ENCODE results near the gene NKIRAS1. TPM values are rescaled to one million over a fixed set of nuclear protein-coding genes. Genes with fewer than 3 reads are reported as not detected.

NKIRAS1 gene
- total RNA-seq, 1 experiment from 2014 or later: 8.9 TPM

GRCh38 chr3:23961066-23961465 is 44.3 kb upstream of the NKIRAS1 start:
- no peaks in the 10 kb centered on the region; the same call in 1 of the 2 replicates for H3K36me3 ChIP-seq (ENCODE audit: control insufficient read depth, insufficient read depth, low read length)
- no peak for ATAC-seq
- POLR2A ChIA-PET: interaction anchor here (0.5 to 0.7 kb wide), 2 partner anchors 23 to 41 kb away, joined by 7 to 13 read pairs; no protein-coding TSS in a partner anchor

GRCh38 chr3:23960649-23961048 is 43.9 kb upstream of the NKIRAS1 start:
- Histone ChIP-seq H3K4me3 (ENCODE audit: low read depth in 2 of 2, low read length in 2 of 2) (no peak overlapping the region), H3K27ac (ENCODE audit: low read length) (no peak overlapping the region; the same call in 1 of the 2 replicates), H3K4me1 (ENCODE audit: control insufficient read depth, insufficient read depth, low read length) (peaks cover 20% of the 10 kb centered on the region), H3K36me3 (ENCODE audit: control insufficient read depth, insufficient read depth, low read length) (no peaks in the 10 kb centered on the region; the same call in 1 of the 2 replicates), H3K27me3 (ENCODE audit: control insufficient read depth, insufficient read depth, low read length) (no peaks in the 10 kb centered on the region), H3K9me3 (ENCODE audit: control insufficient read depth, insufficient read depth, low read depth, low read length) (no peaks in the 10 kb centered on the region)
- no peak for ATAC-seq
- no TSS peak for BruUV-seq (replicated peaks)
- ChIA-PET CTCF (no interaction called here), POLR2A (interaction anchor here (0.5 kb wide), 1 partner anchor 23 kb away, joined by 7 read pairs; no protein-coding TSS in a partner anchor)
- in situ Hi-C loops (cut with HindIII; ENCODE audit: low pct_unique_long_range_greater_than_20kb, low sequenced_read_pairs): no loop called here
- intact Hi-C loops (cut with micrococcal nuclease; ENCODE audit: unreplicated experiment): no loop called here
- no peak for TF ChIP-seq SIN3A (IDR thresholded peaks at IDR 0.05; ENCODE audit: borderline replicate concordance, insufficient read depth, low read depth, low read length)
- no peak for TF ChIP-seq REST (IDR thresholded peaks at IDR 0.05; ENCODE audit: insufficient read depth in 1 of 2, low read depth in 2 of 2, low read length in 1 of 2)
- no peak for TF ChIP-seq POLR2AphosphoS5 (IDR thresholded peaks at IDR 0.05; ENCODE audit: low read depth, low read length)
- TF ChIP-seq CTCF (IDR thresholded peaks at IDR 0.05): no peak
- no peak for TF ChIP-seq TCF7L2 (IDR thresholded peaks at IDR 0.05; ENCODE audit: low read depth, low read length)
- no peak for DNase-seq (ENCODE audit: low read depth, low spot score)

More at GRCh38 chr3:23961066-23961465, 44.3 kb upstream of the NKIRAS1 start:
- no peak for DNase-seq (ENCODE audit: low read depth, low spot score)
- Histone ChIP-seq H3K27me3 (ENCODE audit: control insufficient read depth, insufficient read depth, low read length) (no peaks in the 10 kb centered on the region), H3K27ac (ENCODE audit: low read length) (no peak overlapping the region; the same call in 1 of the 2 replicates), H3K4me3 (ENCODE audit: low read depth in 2 of 2, low read length in 2 of 2) (no peak overlapping the region), H3K9me3 (ENCODE audit: control insufficient read depth, insufficient read depth, low read depth, low read length) (no peaks in the 10 kb centered on the region), H3K4me1 (ENCODE audit: control insufficient read depth, insufficient read depth, low read length) (peaks cover 20% of the 10 kb centered on the region)
- in situ Hi-C loops (cut with HindIII; ENCODE audit: low pct_unique_long_range_greater_than_20kb, low sequenced_read_pairs): no loop called here
- no peak for TF ChIP-seq POLR2AphosphoS5 (IDR thresholded peaks at IDR 0.05; ENCODE audit: low read depth, low read length)
- TF ChIP-seq SIN3A (IDR thresholded peaks at IDR 0.05; ENCODE audit: borderline replicate concordance, insufficient read depth, low read depth, low read length): no peak
- TF ChIP-seq CTCF (IDR thresholded peaks at IDR 0.05): no peak
- no peak for TF ChIP-seq TCF7L2 (IDR thresholded peaks at IDR 0.05; ENCODE audit: low read depth, low read length)
- TF ChIP-seq REST (IDR thresholded peaks at IDR 0.05; ENCODE audit: insufficient read depth in 1 of 2, low read depth in 2 of 2, low read length in 1 of 2): no peak
- intact Hi-C loops (cut with micrococcal nuclease; ENCODE audit: unreplicated experiment): no loop called here
- CTCF ChIA-PET: no interaction called here
- no TSS peak for BruUV-seq (replicated peaks)
